H9 (cell line): ENCODE data around the gene RGS9. TPM values are rescaled to one million over a fixed set of nuclear protein-coding genes. Genes with fewer than 3 reads are reported as not detected.

Source experiments
- DNase-seq: peaks from one replicate; pipeline ENCODE4 v3.0.0-alpha.2; 2017
- H2AFZ ChIP-seq: one replicate; pipeline ENCODE4 v1.6.1; 2013; ENCODE audit warnings: mild to moderate bottlenecking, low read length, control low read depth, moderate library complexity
- H2AK5ac ChIP-seq: 2 replicates; pipeline ENCODE4 v1.6.1; 2013; ENCODE audit warnings: low read length, control low read depth, mixed read lengths; ENCODE audit not compliant: insufficient read length
- H2BK120ac ChIP-seq: one replicate; pipeline ENCODE4 v1.6.1; 2013; ENCODE audit warnings: low read depth, mild to moderate bottlenecking, low read length, control low read depth, inconsistent platforms; ENCODE audit not compliant: poor library complexity, severe bottlenecking
- H2BK12ac ChIP-seq: 2 replicates; pipeline ENCODE4 v1.6.1; 2013; ENCODE audit warnings: low read length, control low read depth, mixed read lengths, low read depth; ENCODE audit not compliant: insufficient read length
- H2BK15ac ChIP-seq: 2 replicates; pipeline ENCODE4 v1.6.1; 2013; ENCODE audit warnings: low read depth, low read length, control low read depth
- H2BK20ac ChIP-seq: one replicate; pipeline ENCODE4 v1.6.1; 2013; ENCODE audit warnings: low read depth, mild to moderate bottlenecking, low read length, control low read depth, inconsistent platforms; ENCODE audit not compliant: poor library complexity, severe bottlenecking
- H2BK5ac ChIP-seq: 2 replicates; pipeline ENCODE4 v1.6.1; 2013; ENCODE audit warnings: low read length, control low read depth, mixed read lengths; ENCODE audit not compliant: insufficient read length
- H3K14ac ChIP-seq: 2 replicates; pipeline ENCODE4 v1.6.1; 2013; ENCODE audit warnings: low read length, control low read depth; ENCODE audit not compliant: insufficient read depth
- H3K18ac ChIP-seq: 2 replicates; pipeline ENCODE4 v1.6.1; 2013; ENCODE audit warnings: low read depth, mild to moderate bottlenecking, mixed read lengths, low read length, control low read depth; ENCODE audit not compliant: insufficient read length
- H3K23ac ChIP-seq: 2 replicates; pipeline ENCODE4 v1.6.1; 2013; ENCODE audit warnings: low read length, control low read depth, mixed read lengths, low read depth; ENCODE audit not compliant: insufficient read length
- H3K23me2 ChIP-seq: 2 replicates; pipeline ENCODE4 v1.6.1; 2013; ENCODE audit warnings: low read depth, mild to moderate bottlenecking, mixed read lengths, low read length, control low read depth; ENCODE audit not compliant: insufficient read length, poor library complexity, severe bottlenecking
- H3K27ac ChIP-seq: 2 replicates; pipeline ENCODE4 v1.5.1; 2013; ENCODE audit warnings: low read length, control low read depth, mixed read lengths, low read depth; ENCODE audit not compliant: insufficient read length
- H3K27me3 ChIP-seq: 2 replicates; pipeline ENCODE4 v1.6.1; 2013; ENCODE audit warnings: low read length, control low read depth, inconsistent platforms; ENCODE audit not compliant: insufficient read depth
- H3K4ac ChIP-seq: 2 replicates; pipeline ENCODE4 v1.6.1; 2013; ENCODE audit warnings: low read depth, mild to moderate bottlenecking, control low read depth, inconsistent platforms, low read length, moderate library complexity
- H3K4me1 ChIP-seq: 2 replicates; pipeline ENCODE4 v1.6.1; 2013; ENCODE audit warnings: low read length, control low read depth, inconsistent platforms; ENCODE audit not compliant: insufficient read depth
- H3K4me2 ChIP-seq: 2 replicates; pipeline ENCODE4 v1.6.1; 2013; ENCODE audit warnings: low read length, control low read depth, mixed read lengths; ENCODE audit not compliant: insufficient read length, insufficient read depth
- H3K56ac ChIP-seq: 2 replicates; pipeline ENCODE4 v1.6.1; 2013; ENCODE audit warnings: low read depth, mild to moderate bottlenecking, mixed read lengths, low read length, control low read depth; ENCODE audit not compliant: insufficient read length
- H3K79me1 ChIP-seq: 2 replicates; pipeline ENCODE4 v1.6.1; 2013; ENCODE audit warnings: low read depth, mild to moderate bottlenecking, moderate library complexity, low read length, control low read depth, inconsistent platforms; ENCODE audit not compliant: insufficient read depth, poor library complexity, severe bottlenecking
- H3K79me2 ChIP-seq: 2 replicates; pipeline ENCODE4 v1.6.1; 2013; ENCODE audit warnings: low read length, control low read depth, inconsistent platforms; ENCODE audit not compliant: insufficient read depth
- H3K9ac ChIP-seq: 2 replicates; pipeline ENCODE4 v1.6.1; 2013; ENCODE audit warnings: low read length, control low read depth, mixed read lengths; ENCODE audit not compliant: insufficient read length; ENCODE audit errors: extremely low read depth
- H3K9me3 ChIP-seq: one replicate; pipeline ENCODE4 v1.6.1; 2013; ENCODE audit warnings: low read depth, low read length, inconsistent platforms; ENCODE audit not compliant: control insufficient read depth
- H3T11ph ChIP-seq: one replicate; pipeline ENCODE4 v1.6.1; 2013; ENCODE audit warnings: mild to moderate bottlenecking, low read length, control low read depth, inconsistent platforms
- H4K20me1 ChIP-seq: one replicate; pipeline ENCODE4 v1.6.1; 2013; ENCODE audit not compliant: control insufficient read depth, insufficient read length, insufficient read depth
- H4K5ac ChIP-seq: 2 replicates; pipeline ENCODE4 v1.6.1; 2013; ENCODE audit warnings: low read depth, mild to moderate bottlenecking, mixed read lengths, low read length, control low read depth; ENCODE audit not compliant: insufficient read length
- H4K8ac ChIP-seq: replicated peaks from 2 replicates; pipeline ENCODE4 v1.6.1; 2013; ENCODE audit warnings: low read length, control low read depth, mixed read lengths, low read depth; ENCODE audit not compliant: insufficient read length
- H4K91ac ChIP-seq: 2 replicates; pipeline ENCODE4 v1.6.1; 2013; ENCODE audit warnings: low read depth, mild to moderate bottlenecking, moderate library complexity, mixed read lengths, low read length, control low read depth; ENCODE audit not compliant: insufficient read length
- H3K27ac Mint-ChIP-seq, 3 experiments: 2 replicates in 2 of 3; 3 replicates in 1 of 3; pipeline ENCODE4 v1.8.0; 2020 to 2021; ENCODE audit warnings: mixed read lengths in 3 of 3, mild to moderate bottlenecking in 1 of 3, moderate library complexity in 1 of 3
- H3K27me3 Mint-ChIP-seq: 2 replicates; pipeline ENCODE4 v1.8.0; 2021; ENCODE audit warnings: low read depth, mild to moderate bottlenecking, moderate library complexity, mixed read lengths
- H3K36me3 Mint-ChIP-seq, 3 experiments: 2 replicates in 2 of 3; 3 replicates in 1 of 3; pipeline ENCODE4 v1.8.0; 2020 to 2021; ENCODE audit warnings: low read depth in 3 of 3, mixed read lengths in 3 of 3; ENCODE audit not compliant: insufficient read depth in 1 of 3
- H3K4me1 Mint-ChIP-seq, 2 experiments: 2 replicates each; pipeline ENCODE4 v1.8.0; 2020; ENCODE audit warnings: mixed read lengths in 2 of 2
- H3K4me3 Mint-ChIP-seq, 2 experiments: 2 replicates in 1 of 2; 3 replicates in 1 of 2; pipeline ENCODE4 v1.8.0; 2020 to 2021; ENCODE audit warnings: mild to moderate bottlenecking in 2 of 2, mixed read lengths in 2 of 2, moderate library complexity in 1 of 2
- H3K9me3 Mint-ChIP-seq, 2 experiments: 2 replicates in 1 of 2; 3 replicates in 1 of 2; pipeline ENCODE4 v1.8.0; 2020; ENCODE audit warnings: mild to moderate bottlenecking in 2 of 2, mixed read lengths in 2 of 2, moderate library complexity in 1 of 2
- WGBS: extraction: QIAGEN DNeasy Blood & Tissue Kit; methylation state at CpG from one replicate; pipeline ENCODE4 v1.1.7; 2013; ENCODE audit warnings: missing lambda C conversion rate, low lambda C conversion rate, mixed read lengths; ENCODE audit not compliant: insufficient read length; ENCODE audit errors: extremely low coverage; 5-methylcytosine and 5-hydroxymethylcytosine counted together
- total RNA-seq: library from RNA; stranded (reverse); gene quantifications from 2 replicates; pipeline ENCODE4 v1.2.1, GENCODE V29; 2021
- TF ChIP-seq, protein P1 (sequence below): fragments of 200-600 bp; sonication (generic); conservative IDR thresholded peaks from 3 replicates; pipeline ENCODE4 v1.8.0; 2021; ENCODE audit warnings: antibody characterized with exemption, mild to moderate bottlenecking

The RGS9 gene
- total RNA-seq, 1 experiment from 2014 or later = 12.0 TPM

DNA sequence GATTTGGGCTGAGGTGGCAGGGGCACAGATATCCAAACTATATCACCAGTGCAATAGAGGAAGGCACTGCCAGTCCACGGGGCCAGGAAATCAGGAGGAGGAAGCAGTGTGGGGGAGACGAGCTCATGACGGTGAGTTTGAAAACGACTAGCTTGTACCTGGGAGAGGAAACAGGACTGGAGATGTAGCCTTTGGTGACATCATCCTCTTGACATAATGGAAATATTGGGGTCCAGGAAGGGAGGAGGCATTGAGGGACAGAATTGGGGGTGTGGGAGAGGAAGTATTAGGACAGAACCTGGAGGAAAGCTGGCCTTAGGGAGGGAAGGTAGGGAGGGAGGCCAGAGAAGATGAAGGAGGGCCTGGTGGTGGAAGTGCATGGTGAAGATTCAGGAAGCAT, 109.1 kb downstream of the RGS9 start:
- no peaks in the 10 kb centered on the region for H3K79me1 ChIP-seq
- H4K5ac ChIP-seq = no peak overlapping the region
- no peak overlapping the region for H2BK5ac ChIP-seq
- no peak overlapping the region for H3K56ac ChIP-seq
- no peaks in the 10 kb centered on the region for H3K23me2 ChIP-seq
- H3K27ac ChIP-seq = no peak overlapping the region
- TF ChIP-seq, protein P1, sequence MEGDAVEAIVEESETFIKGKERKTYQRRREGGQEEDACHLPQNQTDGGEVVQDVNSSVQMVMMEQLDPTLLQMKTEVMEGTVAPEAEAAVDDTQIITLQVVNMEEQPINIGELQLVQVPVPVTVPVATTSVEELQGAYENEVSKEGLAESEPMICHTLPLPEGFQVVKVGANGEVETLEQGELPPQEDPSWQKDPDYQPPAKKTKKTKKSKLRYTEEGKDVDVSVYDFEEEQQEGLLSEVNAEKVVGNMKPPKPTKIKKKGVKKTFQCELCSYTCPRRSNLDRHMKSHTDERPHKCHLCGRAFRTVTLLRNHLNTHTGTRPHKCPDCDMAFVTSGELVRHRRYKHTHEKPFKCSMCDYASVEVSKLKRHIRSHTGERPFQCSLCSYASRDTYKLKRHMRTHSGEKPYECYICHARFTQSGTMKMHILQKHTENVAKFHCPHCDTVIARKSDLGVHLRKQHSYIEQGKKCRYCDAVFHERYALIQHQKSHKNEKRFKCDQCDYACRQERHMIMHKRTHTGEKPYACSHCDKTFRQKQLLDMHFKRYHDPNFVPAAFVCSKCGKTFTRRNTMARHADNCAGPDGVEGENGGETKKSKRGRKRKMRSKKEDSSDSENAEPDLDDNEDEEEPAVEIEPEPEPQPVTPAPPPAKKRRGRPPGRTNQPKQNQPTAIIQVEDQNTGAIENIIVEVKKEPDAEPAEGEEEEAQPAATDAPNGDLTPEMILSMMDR = no peak
- H3K27me3 ChIP-seq = no peaks in the 10 kb centered on the region
- no peak overlapping the region for H4K8ac ChIP-seq
- no peak overlapping the region for H3K4me2 ChIP-seq
- Mint-ChIP-seq H3K9me3 (no peaks in the 10 kb centered on the region; a peak in 1 of 5 replicates), H3K27ac (peak overlapping the region in 1 of 3 experiments; percentile 69; a peak in 2 of 7 replicates), H3K27me3 (peaks cover 2% of the 10 kb centered on the region; the same call in 1 of the 2 replicates), H3K4me3 (no peak overlapping the region), H3K4me1 (peaks cover 9% of the 10 kb centered on the region in 2 experiments), H3K36me3 (no peaks in the 10 kb centered on the region)
- H3T11ph ChIP-seq = no peak overlapping the region
- no peak overlapping the region for H3K23ac ChIP-seq
- H2BK20ac ChIP-seq = no peak overlapping the region
- H3K18ac ChIP-seq = no peak overlapping the region
- no peak overlapping the region for H2AK5ac ChIP-seq
- no peaks in the 10 kb centered on the region for H4K20me1 ChIP-seq
- H4K91ac ChIP-seq = no peak overlapping the region
- no peak overlapping the region for H3K4ac ChIP-seq
- H2BK120ac ChIP-seq = no peak overlapping the region
- no peak overlapping the region for H3K14ac ChIP-seq
- DNase-seq = no peak
- H2BK12ac ChIP-seq = no peak overlapping the region
- no peak overlapping the region for H3K9ac ChIP-seq
- H2BK15ac ChIP-seq = no peak overlapping the region
- H3K9me3 ChIP-seq = no peaks in the 10 kb centered on the region
- H2AFZ ChIP-seq = no peak overlapping the region
- no peaks in the 10 kb centered on the region for H3K79me2 ChIP-seq
- no CpG with 5 or more reads among the region's 4 CpGs for WGBS
- H3K4me1 ChIP-seq = peaks cover 4% of the 10 kb centered on the region; the same call in 1 of the 2 replicates
